Natural killer cell treated with Interleukin-12 subunit alpha and Interleukin-12 subunit beta and Interleukin-15 and Interleukin-18, amount 100 ng/mL, for 72 hours (primary cell): ENCODE data around the gene ANXA3. TPM values are rescaled to one million over a fixed set of nuclear protein-coding genes. Genes with fewer than 3 reads are reported as not detected.
"Not testable (repeated sequence)": the region's sequence is repeated elsewhere in the genome, so short reads cannot be mapped to it uniquely, and the experiment has no call there.

ENCODE experiments used
- ATAC-seq, 2 donors: fragments of 150-1000 bp; cut with Tn5 transposase in 1 of 2; sonication (Bioruptor Pico), chemical (Tn5 transposase) in 1 of 2; 2 replicates each; pipeline ENCODE4 v1.10.0; 2021
- DNase-seq: peaks from one replicate; pipeline ENCODE4 v3.0.0; 2022; ENCODE audit warnings: low spot score
- H3K27ac Mint-ChIP-seq, 2 donors: 1 replicate in 1 of 2; 2 replicates in 1 of 2; pipeline ENCODE4 v1.8.0; 2022; ENCODE audit warnings: mixed read lengths in 2 of 2, mild to moderate bottlenecking in 1 of 2, moderate library complexity in 1 of 2
- H3K27me3 Mint-ChIP-seq, 2 donors: 1 replicate in 1 of 2; 2 replicates in 1 of 2; pipeline ENCODE4 v1.8.0; 2022; ENCODE audit warnings: mixed read lengths in 2 of 2
- H3K36me3 Mint-ChIP-seq: one replicate; pipeline ENCODE4 v1.8.0; 2022; ENCODE audit warnings: mixed read lengths
- H3K4me1 Mint-ChIP-seq, 2 donors: 1 replicate in 1 of 2; 2 replicates in 1 of 2; pipeline ENCODE4 v1.8.0; 2022; ENCODE audit warnings: low read depth in 2 of 2, mixed read lengths in 2 of 2, mild to moderate bottlenecking in 1 of 2
- H3K4me3 Mint-ChIP-seq: one replicate; pipeline ENCODE4 v1.8.0; 2022; ENCODE audit warnings: mixed read lengths
- H3K9me3 Mint-ChIP-seq: 2 replicates; pipeline ENCODE4 v1.8.0; 2022; ENCODE audit warnings: mixed read lengths
- total RNA-seq, 2 donors: library from RNA; stranded (reverse); gene quantifications; one replicate each; pipeline ENCODE4 v1.2.3, GENCODE V29; 2022

ANXA3 gene
- total RNA-seq, 2 donors from 2014 or later = 4.6 to 8.8 TPM

GRCh38 chr4:78569306-78569821, 17.8 kb downstream of the ANXA3 start:
- no peak for ATAC-seq
- Mint-ChIP-seq H3K36me3 (no peaks in the 10 kb centered on the region), H3K9me3 (no peaks in the 10 kb centered on the region), H3K27me3 (peaks cover 10 to 20% of the 10 kb centered on the region in 2 donors), H3K4me3 (no peak overlapping the region), H3K4me1 (no peaks in the 10 kb centered on the region), H3K27ac (no peak overlapping the region)
- no peak for DNase-seq

GRCh38 chr4:78570117-78570516, 18.5 kb downstream of the ANXA3 start:
- peaks cover 9 to 16% of the 10 kb centered on the region in 2 donors for H3K27me3 Mint-ChIP-seq
- H3K4me3 Mint-ChIP-seq = no peak overlapping the region
- H3K27ac Mint-ChIP-seq = no peak overlapping the region
- H3K36me3 Mint-ChIP-seq = no peaks in the 10 kb centered on the region
- no peaks in the 10 kb centered on the region for H3K4me1 Mint-ChIP-seq
- H3K9me3 Mint-ChIP-seq = no peaks in the 10 kb centered on the region
- DNase-seq (no peak), ATAC-seq (no peak)

GRCh38 chr4:78571804-78572203, 20.2 kb downstream of the ANXA3 start:
- Mint-ChIP-seq H3K27me3 (peaks cover 8 to 18% of the 10 kb centered on the region in 2 donors), H3K27ac (no peak overlapping the region), H3K4me3 (no peak overlapping the region), H3K4me1 (no peaks in the 10 kb centered on the region), H3K36me3 (no peaks in the 10 kb centered on the region), H3K9me3 (no peaks in the 10 kb centered on the region)
- DNase-seq (no peak), ATAC-seq (no peak)

- DNase-seq (no peak), ATAC-seq (no peak)
- no peak overlapping the region for H3K27ac Mint-ChIP-seq
- H3K27me3 Mint-ChIP-seq = peaks cover 5 to 16% of the 10 kb centered on the region in 2 donors
- H3K36me3 Mint-ChIP-seq = no peaks in the 10 kb centered on the region
- no peak overlapping the region for H3K4me3 Mint-ChIP-seq
- no peaks in the 10 kb centered on the region for H3K4me1 Mint-ChIP-seq
- no peaks in the 10 kb centered on the region for H3K9me3 Mint-ChIP-seq
Observed at GRCh38 chr4:78578674-78579425, 27.3 kb downstream of the ANXA3 start.

- no peak overlapping the region for H3K27ac Mint-ChIP-seq
- H3K27me3 Mint-ChIP-seq = peaks cover 2 to 5% of the 10 kb centered on the region in 2 donors
- H3K4me3 Mint-ChIP-seq = no peak overlapping the region
- no peaks in the 10 kb centered on the region for H3K36me3 Mint-ChIP-seq
- no peaks in the 10 kb centered on the region for H3K9me3 Mint-ChIP-seq
- no peak for DNase-seq
- no peaks in the 10 kb centered on the region for H3K4me1 Mint-ChIP-seq
- no peak for ATAC-seq
Observed at GRCh38 chr4:78581618-78582017, 30.0 kb downstream of the ANXA3 start.

GRCh38 chr4:78584863-78585547, 33.4 kb downstream of the ANXA3 start:
- Mint-ChIP-seq H3K4me3 (no peak overlapping the region), H3K27ac (no peak overlapping the region), H3K9me3 (no peaks in the 10 kb centered on the region), H3K4me1 (no peaks in the 10 kb centered on the region), H3K27me3 (peaks cover 0 to 2% of the 10 kb centered on the region in 2 donors), H3K36me3 (no peaks in the 10 kb centered on the region)
- ATAC-seq (no peak), DNase-seq (no peak)

GRCh38 chr4:78585633-78586032, 34.1 kb downstream of the ANXA3 start:
- H3K36me3 Mint-ChIP-seq = no peaks in the 10 kb centered on the region
- no peaks in the 10 kb centered on the region for H3K9me3 Mint-ChIP-seq
- ATAC-seq = no peak
- no peaks in the 10 kb centered on the region for H3K4me1 Mint-ChIP-seq
- no peak overlapping the region for H3K4me3 Mint-ChIP-seq
- H3K27ac Mint-ChIP-seq = no peak overlapping the region
- H3K27me3 Mint-ChIP-seq = no peaks in the 10 kb centered on the region
- DNase-seq = no peak

GRCh38 chr4:78588894-78589545, 37.5 kb downstream of the ANXA3 start:
- no peak overlapping the region for H3K4me3 Mint-ChIP-seq
- DNase-seq (no peak), ATAC-seq (no peak)
- no peaks in the 10 kb centered on the region for H3K36me3 Mint-ChIP-seq
- no peak overlapping the region for H3K27ac Mint-ChIP-seq
- no peaks in the 10 kb centered on the region for H3K9me3 Mint-ChIP-seq
- no peaks in the 10 kb centered on the region for H3K4me1 Mint-ChIP-seq
- H3K27me3 Mint-ChIP-seq = no peaks in the 10 kb centered on the region

GRCh38 chr4:78591404-78591803, 39.8 kb downstream of the ANXA3 start:
- no peaks in the 10 kb centered on the region for H3K27me3 Mint-ChIP-seq
- H3K36me3 Mint-ChIP-seq = no peaks in the 10 kb centered on the region
- DNase-seq (no peak), ATAC-seq (no peak)
- H3K4me1 Mint-ChIP-seq = no peaks in the 10 kb centered on the region
- H3K9me3 Mint-ChIP-seq = no peaks in the 10 kb centered on the region
- no peak overlapping the region for H3K27ac Mint-ChIP-seq
- H3K4me3 Mint-ChIP-seq = no peak overlapping the region

- H3K27ac Mint-ChIP-seq = no peak overlapping the region
- no peaks in the 10 kb centered on the region for H3K9me3 Mint-ChIP-seq
- no peak for ATAC-seq
- no peaks in the 10 kb centered on the region for H3K4me1 Mint-ChIP-seq
- H3K27me3 Mint-ChIP-seq = no peaks in the 10 kb centered on the region
- no peaks in the 10 kb centered on the region for H3K36me3 Mint-ChIP-seq
- no peak overlapping the region for H3K4me3 Mint-ChIP-seq
- DNase-seq = no peak
Observed at GRCh38 chr4:78592088-78592783, 40.7 kb downstream of the ANXA3 start.

GRCh38 chr4:78596111-78596742, 44.7 kb downstream of the ANXA3 start:
- no peaks in the 10 kb centered on the region for H3K9me3 Mint-ChIP-seq
- no peak overlapping the region for H3K4me3 Mint-ChIP-seq
- H3K27me3 Mint-ChIP-seq = peaks cover 0 to 7% of the 10 kb centered on the region in 2 donors
- no peak overlapping the region for H3K27ac Mint-ChIP-seq
- DNase-seq (no peak), ATAC-seq (no peak)
- no peaks in the 10 kb centered on the region for H3K4me1 Mint-ChIP-seq
- no peaks in the 10 kb centered on the region for H3K36me3 Mint-ChIP-seq

- not testable (repeated sequence) for ATAC-seq, H3K4me1 Mint-ChIP-seq, H3K9me3 Mint-ChIP-seq, H3K36me3 Mint-ChIP-seq, H3K4me3 Mint-ChIP-seq, H3K27ac Mint-ChIP-seq, DNase-seq
- H3K27me3 Mint-ChIP-seq = peaks cover 10 to 16% of the 10 kb centered on the region in 2 donors
Observed at GRCh38 chr4:78598431-78598830, 46.9 kb downstream of the ANXA3 start.

GRCh38 chr4:78599147-78599546, 47.6 kb downstream of the ANXA3 start:
- Mint-ChIP-seq H3K36me3 (no peaks in the 10 kb centered on the region), H3K4me3 (no peak overlapping the region), H3K9me3 (no peaks in the 10 kb centered on the region), H3K4me1 (no peaks in the 10 kb centered on the region), H3K27me3 (peaks cover 17 to 20% of the 10 kb centered on the region in 2 donors), H3K27ac (no peak overlapping the region)
- ATAC-seq (no peak), DNase-seq (no peak)
